NB4 (cell line): ENCODE measurements around the gene RAB12.

ENCODE experiments used
- CTCF ChIP-seq: IDR thresholded peaks from one replicate; pipeline ENCODE4 v1.5.1; 2012; ENCODE audit warnings: low read depth, low read length
- MAX ChIP-seq: IDR thresholded peaks from 2 replicates; pipeline ENCODE4 v1.6.1; 2011; ENCODE audit warnings: low read depth, low read length
- MYC ChIP-seq: IDR thresholded peaks from 2 replicates; pipeline ENCODE4 v1.6.1; 2011; ENCODE audit warnings: low read depth, low read length
- POLR2A ChIP-seq: IDR thresholded peaks from 2 replicates; pipeline ENCODE4 v1.6.1; 2011; ENCODE audit warnings: mild to moderate bottlenecking; ENCODE audit not compliant: insufficient read length; ENCODE audit errors: extremely low read depth

DNA sequence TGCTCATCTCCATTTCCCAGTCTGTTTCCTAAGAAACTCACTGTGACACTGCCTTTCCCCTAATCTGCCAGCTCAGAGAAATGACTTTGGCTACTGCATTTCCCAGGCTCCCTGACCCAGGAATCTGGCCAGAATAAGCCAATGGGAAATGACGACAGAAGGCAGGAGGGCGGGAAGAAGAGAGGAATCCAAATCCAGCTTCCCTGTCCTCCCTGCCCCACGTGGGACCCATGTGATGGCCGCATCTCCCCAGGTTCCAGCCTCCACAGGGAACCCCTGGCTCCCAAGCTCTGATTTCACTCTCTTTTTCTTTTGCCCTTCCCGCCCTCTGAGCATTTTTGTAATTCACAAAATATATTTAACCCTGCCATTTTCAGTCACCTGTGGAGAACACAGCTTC is 37.8 kb upstream of the RAB12 start:
- TF ChIP-seq CTCF (no peak), POLR2A (no peak), MAX (no peak), MYC (no peak)
